Measurements from ENCODE around the gene CXCL11.

GRCh38 chr4:76083386-76083988 is 47.6 kb upstream of the CXCL11 start:
- no peak for TF ChIP-seq POLR2A (IDR thresholded peaks at IDR 0.05)
- TF ChIP-seq, protein P1, sequence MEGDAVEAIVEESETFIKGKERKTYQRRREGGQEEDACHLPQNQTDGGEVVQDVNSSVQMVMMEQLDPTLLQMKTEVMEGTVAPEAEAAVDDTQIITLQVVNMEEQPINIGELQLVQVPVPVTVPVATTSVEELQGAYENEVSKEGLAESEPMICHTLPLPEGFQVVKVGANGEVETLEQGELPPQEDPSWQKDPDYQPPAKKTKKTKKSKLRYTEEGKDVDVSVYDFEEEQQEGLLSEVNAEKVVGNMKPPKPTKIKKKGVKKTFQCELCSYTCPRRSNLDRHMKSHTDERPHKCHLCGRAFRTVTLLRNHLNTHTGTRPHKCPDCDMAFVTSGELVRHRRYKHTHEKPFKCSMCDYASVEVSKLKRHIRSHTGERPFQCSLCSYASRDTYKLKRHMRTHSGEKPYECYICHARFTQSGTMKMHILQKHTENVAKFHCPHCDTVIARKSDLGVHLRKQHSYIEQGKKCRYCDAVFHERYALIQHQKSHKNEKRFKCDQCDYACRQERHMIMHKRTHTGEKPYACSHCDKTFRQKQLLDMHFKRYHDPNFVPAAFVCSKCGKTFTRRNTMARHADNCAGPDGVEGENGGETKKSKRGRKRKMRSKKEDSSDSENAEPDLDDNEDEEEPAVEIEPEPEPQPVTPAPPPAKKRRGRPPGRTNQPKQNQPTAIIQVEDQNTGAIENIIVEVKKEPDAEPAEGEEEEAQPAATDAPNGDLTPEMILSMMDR (IDR thresholded peaks at IDR 0.05), result no peak
